ENCODE data around the gene MICALL1. TPM values are rescaled to one million over a fixed set of nuclear protein-coding genes. Genes with fewer than 3 reads are reported as not detected.

Gene MICALL1
- polyA plus RNA-seq, 2 of the 4 experiments (the other 2 are of a cell fraction) = 10.4 to 18.6 TPM

GRCh38 chr22:37970864-37971263 lies 64.8 kb downstream of the MICALL1 start:
- CTCF ChIA-PET = interaction anchor here (1.2 kb wide), 1 partner anchor 37 kb away, joined by 4 read pairs; no protein-coding TSS in a partner anchor
- Histone ChIP-seq H3K4me3 (no peak overlapping the region), H3K4me2 (no peak overlapping the region), H3K9me3 (no peaks in the 10 kb centered on the region), H3K27ac (no peak overlapping the region), H3K4me1 (no peaks in the 10 kb centered on the region)
- POLR2A ChIA-PET = no interaction called here
- ATAC-seq (no peak), DNase-seq (ENCODE audit: low read depth in 1 of 2, low spot score in 1 of 2) (no peak), FAIRE-seq (no peak)
- 99% methylated on average over 4 of the region's 4 CpGs for WGBS (ENCODE audit: missing lambda C conversion rate)
- no peak for TF ChIP-seq CEBPB (IDR thresholded peaks at IDR 0.05)
- no peak for TF ChIP-seq CBX2 (IDR thresholded peaks at IDR 0.05; ENCODE audit: borderline replicate concordance, low read depth)
- TF ChIP-seq HOXA7 (CRISPR knock-in tag; IDR thresholded peaks at IDR 0.05) = no peak
- no peak for TF ChIP-seq NFE2L2 (conservative IDR thresholded peaks at IDR 0.05; ENCODE audit: low read length)
- no peak for TF ChIP-seq KDM1A (IDR thresholded peaks at IDR 0.05; ENCODE audit: low read depth)
- TF ChIP-seq ESRRA (IDR thresholded peaks at IDR 0.05; ENCODE audit: borderline replicate concordance, low read length) = no peak
- no peak for TF ChIP-seq HOXB5 (CRISPR knock-in tag; IDR thresholded peaks at IDR 0.05)
- no peak for TF ChIP-seq NR3C1 (IDR thresholded peaks at IDR 0.05)

DNA sequence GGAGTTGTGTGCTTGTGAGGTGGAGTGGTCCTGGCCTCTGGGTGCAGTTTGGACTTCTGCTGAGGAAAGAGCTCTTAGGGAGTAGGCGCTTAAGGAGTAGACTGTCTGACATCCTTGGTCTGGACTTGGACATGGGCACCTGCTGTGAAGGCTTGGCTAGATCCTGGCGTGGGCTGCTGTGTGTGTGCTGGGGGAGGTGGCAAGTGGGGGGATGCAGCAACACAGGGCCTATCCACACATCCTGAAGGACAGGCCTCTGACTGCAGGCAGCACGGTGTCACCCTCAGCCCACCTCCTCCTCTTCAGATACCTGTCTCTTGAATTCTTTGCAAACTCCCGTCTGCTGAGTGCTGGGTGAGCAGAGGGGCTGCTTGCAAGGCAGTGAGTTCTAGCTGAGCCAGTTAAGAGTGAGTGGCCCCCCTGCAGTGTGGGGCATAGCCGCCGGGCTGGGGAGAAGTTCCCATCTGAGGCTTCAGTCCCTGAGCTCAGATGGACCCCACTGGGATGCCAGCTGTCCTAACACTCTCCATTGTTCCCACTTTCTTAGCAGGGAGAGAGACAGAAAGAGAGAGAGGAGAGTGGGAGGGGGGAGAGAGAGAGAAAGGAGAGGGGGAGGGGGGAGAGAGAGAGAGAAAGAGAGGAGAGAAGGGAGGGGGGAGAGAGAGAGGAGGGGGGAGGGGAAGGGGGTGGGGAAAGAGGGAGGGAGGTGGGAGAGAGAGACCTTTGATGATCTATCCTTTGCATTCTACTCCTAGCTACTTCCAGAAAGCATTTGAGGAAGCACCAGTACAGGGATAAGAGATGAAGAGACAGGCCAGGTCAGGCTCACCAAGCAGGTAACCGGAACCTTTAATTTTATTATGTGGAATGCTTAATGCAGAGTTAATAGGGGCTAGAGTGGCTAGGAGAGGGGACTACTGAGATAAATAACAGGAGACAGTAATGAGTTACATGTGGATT lies 65.7 kb downstream of the MICALL1 start:
- H3K27ac ChIP-seq = no peak overlapping the region
- TF ChIP-seq ZNF302 (CRISPR knock-in tag; IDR thresholded peaks at IDR 0.05) = no peak
- TF ChIP-seq MYC (IDR thresholded peaks at IDR 0.05; ENCODE audit: borderline replicate concordance, low read length) = no peak
- no peak for TF ChIP-seq HOXB5 (CRISPR knock-in tag; IDR thresholded peaks at IDR 0.05)
- no peak for TF ChIP-seq GATA3 (IDR thresholded peaks at IDR 0.05; ENCODE audit: borderline replicate concordance)
- no peak for TF ChIP-seq ESRRA (IDR thresholded peaks at IDR 0.05; ENCODE audit: borderline replicate concordance, low read length)
- no peak for TF ChIP-seq FOSB (CRISPR knock-in tag; IDR thresholded peaks at IDR 0.05)
- TF ChIP-seq FOSL2 (IDR thresholded peaks at IDR 0.05) = no peak
- no peak for TF ChIP-seq FOSL2 (CRISPR knock-in tag; IDR thresholded peaks at IDR 0.05)
- TF ChIP-seq KDM5A (IDR thresholded peaks at IDR 0.05) = no peak
- H3K4me2 ChIP-seq = no peak overlapping the region
- no peaks in the 10 kb centered on the region for H3K4me1 ChIP-seq
- ChIA-PET POLR2A (no interaction called here), CTCF (interaction anchor here (1.2 kb wide), 1 partner anchor 38 kb away, joined by 4 read pairs; no protein-coding TSS in a partner anchor)
- H3K9me3 ChIP-seq = no peaks in the 10 kb centered on the region
- no peak overlapping the region for H3K4me3 ChIP-seq
- ATAC-seq = no peak
- no peak for FAIRE-seq
- WGBS (ENCODE audit: missing lambda C conversion rate) = 95% methylated on average over 6 of the region's 7 CpGs
- no peak for DNase-seq (ENCODE audit: low read depth in 1 of 2, low spot score in 1 of 2)

DNA sequence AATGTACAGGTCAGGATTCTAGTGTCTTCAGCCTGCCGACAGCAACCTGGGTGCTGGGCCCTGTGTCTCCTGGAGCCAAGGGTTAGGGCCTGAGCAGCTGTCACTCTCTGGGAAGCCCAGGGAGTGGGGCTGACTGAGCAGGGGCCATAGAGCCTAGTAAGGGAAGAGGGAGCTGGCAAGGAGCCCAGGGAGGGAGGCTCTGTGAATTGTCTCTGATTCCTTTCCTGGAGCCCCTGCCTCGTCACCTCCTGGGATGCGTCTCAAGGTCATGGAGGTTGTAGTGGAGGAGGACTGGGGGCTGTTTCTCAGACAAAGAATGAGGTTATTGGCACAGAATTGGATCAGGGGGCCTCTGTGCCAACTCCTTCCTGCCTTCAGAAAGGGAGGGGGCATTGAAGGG lies 66.4 kb downstream of the MICALL1 start:
- H3K4me2 ChIP-seq = no peak overlapping the region
- no peak for FAIRE-seq
- ATAC-seq = no peak
- POLR2A ChIA-PET = no interaction called here
- DNase-seq (ENCODE audit: low read depth in 1 of 2, low spot score in 1 of 2) = no peak
- H3K4me3 ChIP-seq = no peak overlapping the region
- no peaks in the 10 kb centered on the region for H3K4me1 ChIP-seq
- no peak for TF ChIP-seq HEYL (CRISPR knock-in tag; IDR thresholded peaks at IDR 0.05)
- no peak for TF ChIP-seq ESRRA (IDR thresholded peaks at IDR 0.05; ENCODE audit: borderline replicate concordance, low read length)
- no peak for TF ChIP-seq POLR2A (IDR thresholded peaks at IDR 0.05; ENCODE audit: low read length)
- no peak for TF ChIP-seq RARB (CRISPR knock-in tag; IDR thresholded peaks at IDR 0.05)
- H3K27ac ChIP-seq = no peak overlapping the region
- CTCF ChIA-PET = no interaction called here
- H3K9me3 ChIP-seq = no peaks in the 10 kb centered on the region
- WGBS (ENCODE audit: missing lambda C conversion rate) = 60% methylated on average over 3 of the region's 3 CpGs

GRCh38 chr22:37973271-37974170 lies 67.4 kb downstream of the MICALL1 start:
- FAIRE-seq = no peak
- no peaks in the 10 kb centered on the region for H3K9me3 ChIP-seq
- H3K4me1 ChIP-seq = no peaks in the 10 kb centered on the region
- POLR2A ChIA-PET = no interaction called here
- 91% methylated on average over 20 of the region's 33 CpGs for whole genome bisulfite sequencing (ENCODE audit: missing lambda C conversion rate)
- no peak overlapping the region for H3K4me3 ChIP-seq
- no peak overlapping the region for H3K4me2 ChIP-seq
- no peak overlapping the region for H3K27ac ChIP-seq
- no peak for ATAC-seq
- DNase-seq (ENCODE audit: low read depth in 1 of 2, low spot score in 1 of 2) = no peak
- CTCF ChIA-PET = no interaction called here
- TF ChIP-seq RAD21 (conservative IDR thresholded peaks at IDR 0.05 in 1 of 2, IDR thresholded peaks at IDR 0.05 in 1 of 2) (no peak), ATOH8 (CRISPR knock-in tag; IDR thresholded peaks at IDR 0.05; ENCODE audit: low read depth) (no peak), CBX8 (IDR thresholded peaks at IDR 0.05) (no peak), FOXS1 (CRISPR knock-in tag; IDR thresholded peaks at IDR 0.05) (no peak), ESRRA (IDR thresholded peaks at IDR 0.05; ENCODE audit: borderline replicate concordance, low read length) (no peak), HDAC2 (IDR thresholded peaks at IDR 0.05) (no peak), RNF2 (IDR thresholded peaks at IDR 0.05; ENCODE audit: borderline replicate concordance, low read depth) (no peak), POLR2AphosphoS2 (conservative IDR thresholded peaks at IDR 0.05; ENCODE audit: low read length) (no peak), KDM5A (IDR thresholded peaks at IDR 0.05) (no peak)
- TF ChIP-seq, protein P1, sequence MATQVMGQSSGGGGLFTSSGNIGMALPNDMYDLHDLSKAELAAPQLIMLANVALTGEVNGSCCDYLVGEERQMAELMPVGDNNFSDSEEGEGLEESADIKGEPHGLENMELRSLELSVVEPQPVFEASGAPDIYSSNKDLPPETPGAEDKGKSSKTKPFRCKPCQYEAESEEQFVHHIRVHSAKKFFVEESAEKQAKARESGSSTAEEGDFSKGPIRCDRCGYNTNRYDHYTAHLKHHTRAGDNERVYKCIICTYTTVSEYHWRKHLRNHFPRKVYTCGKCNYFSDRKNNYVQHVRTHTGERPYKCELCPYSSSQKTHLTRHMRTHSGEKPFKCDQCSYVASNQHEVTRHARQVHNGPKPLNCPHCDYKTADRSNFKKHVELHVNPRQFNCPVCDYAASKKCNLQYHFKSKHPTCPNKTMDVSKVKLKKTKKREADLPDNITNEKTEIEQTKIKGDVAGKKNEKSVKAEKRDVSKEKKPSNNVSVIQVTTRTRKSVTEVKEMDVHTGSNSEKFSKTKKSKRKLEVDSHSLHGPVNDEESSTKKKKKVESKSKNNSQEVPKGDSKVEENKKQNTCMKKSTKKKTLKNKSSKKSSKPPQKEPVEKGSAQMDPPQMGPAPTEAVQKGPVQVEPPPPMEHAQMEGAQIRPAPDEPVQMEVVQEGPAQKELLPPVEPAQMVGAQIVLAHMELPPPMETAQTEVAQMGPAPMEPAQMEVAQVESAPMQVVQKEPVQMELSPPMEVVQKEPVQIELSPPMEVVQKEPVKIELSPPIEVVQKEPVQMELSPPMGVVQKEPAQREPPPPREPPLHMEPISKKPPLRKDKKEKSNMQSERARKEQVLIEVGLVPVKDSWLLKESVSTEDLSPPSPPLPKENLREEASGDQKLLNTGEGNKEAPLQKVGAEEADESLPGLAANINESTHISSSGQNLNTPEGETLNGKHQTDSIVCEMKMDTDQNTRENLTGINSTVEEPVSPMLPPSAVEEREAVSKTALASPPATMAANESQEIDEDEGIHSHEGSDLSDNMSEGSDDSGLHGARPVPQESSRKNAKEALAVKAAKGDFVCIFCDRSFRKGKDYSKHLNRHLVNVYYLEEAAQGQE (IDR thresholded peaks at IDR 0.05) = no peak

Measured in A549 (cell line).